Measurements from ENCODE around the gene NOXRED1. TPM values are rescaled to one million over a fixed set of nuclear protein-coding genes. Genes with fewer than 3 reads are reported as not detected.

NOXRED1 gene
- polyA plus RNA-seq, 1 donor from 2014 or later, result 0.19 TPM

DNA sequence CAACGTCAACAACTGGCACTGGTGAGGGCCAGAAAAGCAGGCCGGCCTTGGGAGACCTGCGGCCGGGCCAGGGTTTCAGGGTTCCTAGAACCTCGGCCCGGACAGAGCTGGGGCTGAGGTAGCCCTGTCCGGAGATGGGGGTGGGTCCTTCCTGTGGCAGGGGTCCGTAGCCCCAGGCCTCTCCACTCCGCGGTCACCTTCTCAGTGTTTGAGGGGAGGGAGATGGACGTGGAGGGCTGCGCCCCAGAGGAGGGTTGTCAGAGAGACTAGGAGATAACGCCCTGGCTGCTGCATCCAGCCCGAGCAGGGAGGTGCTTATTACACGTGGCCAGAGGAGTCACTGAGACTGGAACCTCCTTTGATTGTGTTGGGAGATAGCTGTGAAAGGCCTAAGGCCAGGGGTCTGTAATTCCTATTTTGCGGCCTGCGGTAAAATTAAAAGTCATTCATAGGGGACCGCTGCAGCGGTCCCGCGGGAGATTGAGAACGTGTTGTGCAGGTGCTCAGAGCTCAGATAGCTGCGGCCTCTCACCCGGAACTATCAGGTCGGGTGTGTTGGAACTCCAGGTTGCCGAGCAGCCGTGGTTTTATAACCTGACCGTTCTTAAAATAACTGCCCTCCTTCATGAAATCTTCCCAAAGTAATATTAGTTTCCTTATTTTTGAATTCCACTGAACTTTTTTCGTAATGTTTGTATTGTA lies 35.1 kb upstream of the NOXRED1 start:
- H4K20me1 ChIP-seq (ENCODE audit: insufficient read depth), result no peaks in the 10 kb centered on the region
- peak overlapping the region; percentile 99 for H3K4me2 ChIP-seq (ENCODE audit: low read length)
- peaks cover 5% of the 10 kb centered on the region for H3K36me3 ChIP-seq (ENCODE audit: insufficient read depth, low read length)
- H3K9me2 ChIP-seq (ENCODE audit: insufficient read depth, low read length), result no peaks in the 10 kb centered on the region
- H3K9me3 ChIP-seq (ENCODE audit: low read length), result no peaks in the 10 kb centered on the region
- H3F3A ChIP-seq (ENCODE audit: insufficient read depth, low read length, poor library complexity, severe bottlenecking), result no peaks in the 10 kb centered on the region
- peak overlapping the region; percentile 82 for H3K9ac ChIP-seq (ENCODE audit: low read length)
- peak overlapping the region; percentile 91 for H3K27ac ChIP-seq (ENCODE audit: low read length)
- no peaks in the 10 kb centered on the region for H3K27me3 ChIP-seq (ENCODE audit: insufficient read depth, low read depth, low read length)
- TF ChIP-seq, protein P1, sequence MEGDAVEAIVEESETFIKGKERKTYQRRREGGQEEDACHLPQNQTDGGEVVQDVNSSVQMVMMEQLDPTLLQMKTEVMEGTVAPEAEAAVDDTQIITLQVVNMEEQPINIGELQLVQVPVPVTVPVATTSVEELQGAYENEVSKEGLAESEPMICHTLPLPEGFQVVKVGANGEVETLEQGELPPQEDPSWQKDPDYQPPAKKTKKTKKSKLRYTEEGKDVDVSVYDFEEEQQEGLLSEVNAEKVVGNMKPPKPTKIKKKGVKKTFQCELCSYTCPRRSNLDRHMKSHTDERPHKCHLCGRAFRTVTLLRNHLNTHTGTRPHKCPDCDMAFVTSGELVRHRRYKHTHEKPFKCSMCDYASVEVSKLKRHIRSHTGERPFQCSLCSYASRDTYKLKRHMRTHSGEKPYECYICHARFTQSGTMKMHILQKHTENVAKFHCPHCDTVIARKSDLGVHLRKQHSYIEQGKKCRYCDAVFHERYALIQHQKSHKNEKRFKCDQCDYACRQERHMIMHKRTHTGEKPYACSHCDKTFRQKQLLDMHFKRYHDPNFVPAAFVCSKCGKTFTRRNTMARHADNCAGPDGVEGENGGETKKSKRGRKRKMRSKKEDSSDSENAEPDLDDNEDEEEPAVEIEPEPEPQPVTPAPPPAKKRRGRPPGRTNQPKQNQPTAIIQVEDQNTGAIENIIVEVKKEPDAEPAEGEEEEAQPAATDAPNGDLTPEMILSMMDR (IDR thresholded peaks at IDR 0.05; ENCODE audit: poor library complexity, severe bottlenecking), result no peak
- TF ChIP-seq MXI1 (conservative IDR thresholded peaks at IDR 0.05; ENCODE audit: poor library complexity, severe bottlenecking) (peak; percentile 45), REST (IDR thresholded peaks at IDR 0.05; ENCODE audit: borderline replicate concordance) (peak; percentile 14), SMC3 (conservative IDR thresholded peaks at IDR 0.05; ENCODE audit: poor library complexity) (no peak), POLR2AphosphoS5 (IDR thresholded peaks at IDR 0.05) (no peak)
- peaks cover 40% of the 10 kb centered on the region for H3K79me2 ChIP-seq (replicated peaks; ENCODE audit: insufficient read depth, low read length)
- peak overlapping the region; percentile 70 for H3K4me3 ChIP-seq (ENCODE audit: low read length)
- peak overlapping the region; percentile 98 for H2AFZ ChIP-seq (ENCODE audit: low read depth, low read length)

GRCh38 chr14:77457522-77458248 lies 34.4 kb upstream of the NOXRED1 start, which contains the start of the genes AHSA1 and VIPAS39:
Gene AHSA1, plus strand, starts transcription at chr14:77458093. Its CDS starts 97 bp downstream, at chr14:77458190.
Gene VIPAS39, minus strand, starts transcription at chr14:77457601. Its CDS starts 3,499 bp downstream, at chr14:77454102.
- peak within 1 kb of the TSS; percentile 91 for H3K27ac ChIP-seq (ENCODE audit: low read length)
- H3F3A ChIP-seq (ENCODE audit: insufficient read depth, low read length, poor library complexity, severe bottlenecking), result no peaks in the 10 kb centered on the region
- H3K9ac ChIP-seq (ENCODE audit: low read length), result peak within 1 kb of the TSS; percentile 82
- H3K4me3 ChIP-seq (ENCODE audit: low read length), result peak within 1 kb of the TSS; percentile 70
- H3K9me2 ChIP-seq (ENCODE audit: insufficient read depth, low read length), result no peaks in the 10 kb centered on the region
- H3K4me2 ChIP-seq (ENCODE audit: low read length), result peak within 1 kb of the TSS; percentile 99
- H2AFZ ChIP-seq (ENCODE audit: low read depth, low read length), result peak within 1 kb of the TSS; percentile 98
- peaks cover 40% of the 10 kb centered on the region for H3K79me2 ChIP-seq (replicated peaks; ENCODE audit: insufficient read depth, low read length)
- peaks cover 5% of the 10 kb centered on the region for H3K36me3 ChIP-seq (ENCODE audit: insufficient read depth, low read length)
- no peaks in the 10 kb centered on the region for H3K27me3 ChIP-seq (ENCODE audit: insufficient read depth, low read depth, low read length)
- no peaks in the 10 kb centered on the region for H4K20me1 ChIP-seq (ENCODE audit: insufficient read depth)
- H3K9me3 ChIP-seq (ENCODE audit: low read length), result no peaks in the 10 kb centered on the region
- TF ChIP-seq, protein P1 (IDR thresholded peaks at IDR 0.05; ENCODE audit: poor library complexity, severe bottlenecking), result peak; percentile 4
- TF ChIP-seq EP300 (conservative IDR thresholded peaks at IDR 0.05; ENCODE audit: poor library complexity, severe bottlenecking) (peak; percentile 9), TAF1 (IDR thresholded peaks at IDR 0.05; ENCODE audit: low read depth) (no peak), EZH2 (IDR thresholded peaks at IDR 0.05; ENCODE audit: borderline replicate concordance, insufficient read depth, low read length, poor library complexity, severe bottlenecking) (no peak), REST (IDR thresholded peaks at IDR 0.05; ENCODE audit: borderline replicate concordance) (peak; percentile 29), SMC3 (conservative IDR thresholded peaks at IDR 0.05; ENCODE audit: poor library complexity) (peak; percentile 26), MXI1 (conservative IDR thresholded peaks at IDR 0.05; ENCODE audit: poor library complexity, severe bottlenecking) (peak; percentile 74), POLR2AphosphoS5 (IDR thresholded peaks at IDR 0.05) (peak; percentile 93), RAD21 (conservative IDR thresholded peaks at IDR 0.05) (peak; percentile 19)

Measured in neural cell (in vitro differentiated cells).